Fibroblast of pulmonary artery (primary cell): Measurements from ENCODE around the gene CACNB2.
A peak's percentile ranks its signal among the peaks of the same experiment; 100 is the strongest.

ENCODE experiments used
- DNase-seq: peaks from one replicate; pipeline ENCODE4 v3.0.0-alpha.2; 2010; ENCODE audit warnings: low read depth
- H3K4me3 ChIP-seq: replicated peaks from 2 replicates; pipeline ENCODE4 v1.5.1; 2011; ENCODE audit warnings: low read depth, mild to moderate bottlenecking, control low read depth, low read length, moderate library complexity
- TF ChIP-seq, protein P1 (sequence below): IDR thresholded peaks from 2 replicates; pipeline ENCODE4 v1.5.1; 2011; ENCODE audit warnings: mild to moderate bottlenecking, control low read depth, low read length, inconsistent platforms; ENCODE audit errors: missing control alignments

Gene CACNB2

DNA sequence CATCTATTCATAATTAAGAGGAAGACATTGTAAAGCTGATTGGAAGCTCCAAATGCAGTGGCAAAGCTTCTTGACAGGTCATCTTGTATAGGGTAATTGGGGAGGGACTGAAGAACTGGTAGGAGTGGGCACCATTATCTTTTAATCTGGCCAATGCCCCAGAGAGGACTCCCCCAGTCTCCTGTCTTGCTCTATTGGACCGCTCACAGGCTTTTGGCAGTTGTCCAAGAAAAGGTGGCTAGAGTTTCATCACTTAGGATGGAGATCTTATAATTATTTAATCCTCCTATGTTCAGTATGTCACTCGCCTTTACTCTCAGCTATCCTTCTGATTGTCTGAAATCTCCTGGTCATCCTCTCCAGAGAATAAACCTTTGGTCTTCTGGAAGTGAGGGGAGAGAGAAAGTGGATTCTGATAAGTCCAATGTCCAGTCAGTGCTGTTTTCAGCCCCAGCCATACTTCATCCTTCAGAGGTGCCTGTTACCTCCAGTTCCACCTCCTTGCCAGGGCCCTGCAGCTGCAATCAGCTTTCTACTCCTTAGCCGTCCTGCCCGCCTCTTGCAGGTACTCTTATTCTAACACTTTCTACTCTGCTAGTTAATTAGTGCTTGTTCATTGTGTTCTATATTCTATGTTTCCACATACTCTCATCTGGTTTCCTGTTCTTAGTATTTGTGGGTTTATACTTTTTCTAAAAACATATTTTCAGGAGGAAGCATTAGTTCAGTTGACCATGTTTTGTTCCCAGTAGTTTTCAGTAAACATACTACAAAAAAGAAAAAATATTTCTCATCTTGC lies 269.6 kb downstream of the CACNB2 start:
- TF ChIP-seq, protein P1, sequence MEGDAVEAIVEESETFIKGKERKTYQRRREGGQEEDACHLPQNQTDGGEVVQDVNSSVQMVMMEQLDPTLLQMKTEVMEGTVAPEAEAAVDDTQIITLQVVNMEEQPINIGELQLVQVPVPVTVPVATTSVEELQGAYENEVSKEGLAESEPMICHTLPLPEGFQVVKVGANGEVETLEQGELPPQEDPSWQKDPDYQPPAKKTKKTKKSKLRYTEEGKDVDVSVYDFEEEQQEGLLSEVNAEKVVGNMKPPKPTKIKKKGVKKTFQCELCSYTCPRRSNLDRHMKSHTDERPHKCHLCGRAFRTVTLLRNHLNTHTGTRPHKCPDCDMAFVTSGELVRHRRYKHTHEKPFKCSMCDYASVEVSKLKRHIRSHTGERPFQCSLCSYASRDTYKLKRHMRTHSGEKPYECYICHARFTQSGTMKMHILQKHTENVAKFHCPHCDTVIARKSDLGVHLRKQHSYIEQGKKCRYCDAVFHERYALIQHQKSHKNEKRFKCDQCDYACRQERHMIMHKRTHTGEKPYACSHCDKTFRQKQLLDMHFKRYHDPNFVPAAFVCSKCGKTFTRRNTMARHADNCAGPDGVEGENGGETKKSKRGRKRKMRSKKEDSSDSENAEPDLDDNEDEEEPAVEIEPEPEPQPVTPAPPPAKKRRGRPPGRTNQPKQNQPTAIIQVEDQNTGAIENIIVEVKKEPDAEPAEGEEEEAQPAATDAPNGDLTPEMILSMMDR, result no peak
- no peak for DNase-seq
- H3K4me3 ChIP-seq, result no peak overlapping the region

DNA sequence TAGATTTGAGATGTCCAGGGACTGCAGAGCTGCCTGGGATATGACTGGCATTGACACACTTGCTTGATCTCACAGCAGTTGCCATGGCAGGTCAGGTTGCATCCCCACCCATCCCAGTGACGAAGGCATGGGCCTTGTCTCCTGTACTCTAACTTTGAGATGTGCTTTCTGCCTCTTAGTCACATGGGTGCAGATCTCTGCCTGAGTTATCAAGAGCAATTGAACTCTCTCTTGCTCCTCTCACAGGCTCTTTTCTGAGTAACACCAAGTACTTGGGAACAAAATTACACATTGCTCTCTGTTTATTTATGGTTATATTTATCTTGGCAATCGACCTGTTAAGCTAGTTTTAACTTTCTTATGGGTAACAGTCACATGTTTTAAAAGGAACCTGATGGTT lies 273.8 kb downstream of the CACNB2 start:
- H3K4me3 ChIP-seq, result no peak overlapping the region
- no peak for DNase-seq
- TF ChIP-seq, protein P1, result no peak

DNA sequence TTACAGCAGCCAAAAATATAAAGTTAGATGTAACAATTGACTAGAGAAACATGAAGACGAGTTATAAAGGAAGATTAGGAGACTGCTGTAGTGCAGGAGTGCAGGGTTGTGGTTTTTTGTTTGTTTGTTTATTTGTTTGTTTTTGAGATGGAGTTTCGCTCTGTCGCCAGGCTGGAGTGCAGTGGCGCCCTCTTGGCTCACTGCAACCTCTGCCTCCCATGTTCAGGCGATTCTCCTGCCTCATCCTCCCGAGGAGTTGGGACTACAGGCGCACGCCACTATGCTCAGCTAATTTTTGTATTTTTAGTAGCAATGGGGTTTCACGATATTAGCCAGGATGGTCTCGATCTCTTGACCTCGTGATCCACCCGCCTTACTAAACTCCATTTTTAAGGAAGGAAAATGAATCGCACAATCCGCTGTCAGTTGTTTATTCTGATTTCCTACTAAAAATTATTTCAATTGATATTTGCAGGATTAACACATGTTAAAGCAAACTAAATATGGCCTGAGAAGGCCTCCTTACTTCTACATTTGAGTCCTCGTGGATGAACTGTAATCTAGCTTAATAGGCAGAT lies 277.8 kb downstream of the CACNB2 start:
- no peak for DNase-seq

DNA sequence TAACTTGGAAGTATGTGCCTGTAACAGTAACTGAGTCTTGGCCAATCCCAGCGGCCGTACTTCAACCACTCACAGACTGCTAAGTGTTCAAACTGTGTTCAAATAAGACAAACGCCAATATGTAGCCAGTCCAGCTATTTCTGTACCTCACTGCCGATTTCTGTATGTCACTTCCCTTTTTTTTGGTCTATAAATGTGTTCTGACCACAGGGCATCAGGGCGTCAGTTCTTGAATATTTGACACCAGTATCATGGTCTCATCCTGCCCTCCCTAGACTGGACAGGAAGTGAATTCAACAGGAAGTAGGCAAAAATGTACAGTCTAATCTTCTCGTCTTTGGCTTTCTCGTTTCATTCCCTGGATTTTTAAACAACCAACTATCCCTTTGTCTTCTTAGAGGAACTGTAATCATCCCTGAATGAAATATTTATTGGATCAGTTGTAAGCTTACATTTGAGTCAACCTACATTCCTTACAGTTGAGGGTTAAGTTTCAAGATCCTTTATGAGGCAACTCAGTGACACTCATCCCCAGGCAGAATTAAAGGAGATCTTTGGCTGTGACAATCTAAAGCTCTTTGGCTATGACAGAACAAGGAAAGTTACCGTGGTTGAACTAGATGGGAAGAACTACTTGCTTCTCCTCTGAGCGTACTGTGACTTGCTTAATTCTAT lies 278.5 kb downstream of the CACNB2 start:
- TF ChIP-seq, protein P1, result no peak
- peak; percentile 2 for DNase-seq

More for the DNA sequence above, 277.8 kb downstream of the CACNB2 start:
- TF ChIP-seq, protein P1, result no peak
- H3K4me3 ChIP-seq, result no peak overlapping the region

DNA sequence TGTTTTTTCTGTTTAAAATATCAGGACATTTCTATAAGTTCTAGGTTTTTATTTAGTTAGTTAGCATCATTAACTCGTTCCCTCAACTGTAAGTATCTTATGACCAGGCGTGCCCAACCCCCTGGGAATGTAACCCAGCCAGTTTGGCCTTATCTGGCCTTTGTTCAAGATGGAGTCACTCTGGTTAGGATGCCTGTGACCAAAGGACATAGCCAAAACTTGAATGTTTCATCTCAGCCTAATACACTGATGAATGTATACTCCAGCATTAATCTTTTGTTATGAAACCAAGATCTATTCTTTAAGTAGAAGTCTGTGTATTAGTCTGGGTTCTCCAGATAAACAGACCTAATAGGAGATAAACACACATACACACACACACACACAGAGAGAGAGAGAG lies 279.7 kb downstream of the CACNB2 start:
- H3K4me3 ChIP-seq, result no peak overlapping the region
- no peak for DNase-seq
- TF ChIP-seq, protein P1, result no peak

More for the DNA sequence above, 278.5 kb downstream of the CACNB2 start:
- H3K4me3 ChIP-seq, result no peak overlapping the region

DNA sequence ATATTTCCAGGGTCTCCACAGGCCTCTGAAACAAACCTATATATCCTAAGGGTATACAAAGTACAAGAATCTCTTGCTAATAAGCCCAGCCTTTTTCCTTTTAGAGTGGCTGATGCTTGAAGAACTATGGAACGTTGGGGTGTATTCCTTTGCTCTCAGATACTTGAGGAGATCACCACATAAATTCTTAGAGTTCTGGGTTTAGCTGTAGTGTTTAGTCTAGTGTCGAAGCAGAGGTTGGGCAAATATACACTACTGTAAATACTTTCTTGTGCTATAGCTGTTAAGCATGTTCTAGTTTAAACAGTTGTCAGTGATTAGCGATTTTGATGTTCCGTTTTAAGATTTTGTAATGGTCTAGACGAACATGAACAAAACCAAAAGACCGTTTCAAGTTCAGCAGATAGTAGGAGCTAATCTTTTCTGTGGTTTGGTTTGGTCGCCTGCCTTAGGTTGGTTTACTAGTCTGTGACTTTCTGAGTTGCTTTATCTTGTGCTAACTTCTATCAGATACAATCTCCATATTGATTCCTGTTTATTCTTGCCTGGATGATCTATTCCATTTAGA lies 281.6 kb downstream of the CACNB2 start:
- TF ChIP-seq, protein P1, result no peak
- no peak overlapping the region for H3K4me3 ChIP-seq
- no peak for DNase-seq
